HEK293 (cell line): Measurements from ENCODE around the gene SPRY4.
A peak's percentile ranks its signal among the peaks of the same experiment; 100 is the strongest.

Experiments used
- CTCF ChIA-PET: fragments of 350-600 bp; formaldehyde crosslinking; extraction: SDS; loops from one replicate; lab custom pipeline; 2021; ENCODE audit warnings: antibody characterized with exemption; lab: Yijun Ruan, JAX
- POLR2A ChIA-PET: fragments of 300-600 bp; formaldehyde crosslinking; extraction: SDS; loops from one replicate; lab custom pipeline; 2020; ENCODE audit warnings: antibody characterized with exemption, inconsistent platforms; lab: Yijun Ruan, JAX
- H3K27ac ChIP-seq: fragments of 200-500 bp; sonication (Bioruptor generic); 2 replicates; pipeline ENCODE4 v1.5.1; 2014; ENCODE audit warnings: low read depth, low read length, control low read depth, inconsistent platforms; ENCODE audit errors: extremely low read depth
- H3K36me3 ChIP-seq, 2 experiments: fragments of 200-500 bp in 1 of 2; sonication (Bioruptor generic) in 1 of 2; 1 replicate in 1 of 2; 2 replicates in 1 of 2; pipeline ENCODE4 v1.5.1; 2014 to 2017; ENCODE audit warnings: inconsistent platforms in 2 of 2, low read length in 2 of 2; ENCODE audit not compliant: control insufficient read depth in 2 of 2, insufficient read depth in 1 of 2
- H3K4me1 ChIP-seq: fragments of 200-500 bp; sonication (Bioruptor generic); 2 replicates; pipeline ENCODE4 v1.5.1; 2014; ENCODE audit warnings: mild to moderate bottlenecking, low read length, inconsistent platforms; ENCODE audit not compliant: control insufficient read depth, insufficient read depth
- H3K4me3 ChIP-seq: 2 replicates; pipeline ENCODE4 v1.5.1; 2011; ENCODE audit warnings: low read depth, mild to moderate bottlenecking, control low read depth, low read length, moderate library complexity
- H3K9me3 ChIP-seq: fragments of 200-500 bp; sonication (Bioruptor generic); 2 replicates; pipeline ENCODE4 v1.5.1; 2014; ENCODE audit warnings: low read depth, low read length, inconsistent platforms; ENCODE audit not compliant: control insufficient read depth, insufficient read depth
- BCL11B ChIP-seq: fragments of 450-650 bp; formaldehyde crosslinking; IDR thresholded peaks from 2 replicates; pipeline ENCODE4 v1.5.1; 2016; ENCODE audit warnings: low read depth, missing biosample characterization, missing genetic modification characterization
- HIC1 ChIP-seq: fragments of 450-650 bp; formaldehyde crosslinking; IDR thresholded peaks from 2 replicates; pipeline ENCODE4 v1.5.1; 2016; ENCODE audit warnings: missing biosample characterization, missing genetic modification characterization
- KLF16 ChIP-seq: fragments of 450-650 bp; formaldehyde crosslinking; IDR thresholded peaks from 2 replicates; pipeline ENCODE4 v1.5.1; 2017; ENCODE audit warnings: missing biosample characterization, missing genetic modification characterization
- KLF8 ChIP-seq: fragments of 450-650 bp; formaldehyde crosslinking; IDR thresholded peaks from 2 replicates; pipeline ENCODE4 v1.5.1; 2016; ENCODE audit warnings: missing biosample characterization, missing genetic modification characterization
- MZF1 ChIP-seq: fragments of 450-650 bp; formaldehyde crosslinking; IDR thresholded peaks from 2 replicates; pipeline ENCODE4 v1.5.1; 2017; ENCODE audit warnings: missing biosample characterization, missing genetic modification characterization, borderline replicate concordance
- PBX3 ChIP-seq: sonication (generic); formaldehyde crosslinking; IDR thresholded peaks from 2 replicates; pipeline ENCODE4 v1.8.1; 2022; ENCODE audit warnings: mild to moderate bottlenecking, moderate library complexity, missing genetic modification reagents
- PRDM4 ChIP-seq: fragments of 450-650 bp; formaldehyde crosslinking; IDR thresholded peaks from 2 replicates; pipeline ENCODE4 v1.5.1; 2017; ENCODE audit warnings: missing biosample characterization, missing genetic modification characterization
- TRIM28 ChIP-seq: IDR thresholded peaks from 2 replicates; pipeline ENCODE4 v1.6.1; 2011; ENCODE audit warnings: low read length, control low read depth, borderline replicate concordance
- ZBTB21 ChIP-seq: fragments of 450-650 bp; formaldehyde crosslinking; IDR thresholded peaks from 2 replicates; pipeline ENCODE4 v1.5.1; 2017; ENCODE audit warnings: missing biosample characterization, missing genetic modification characterization
- ZBTB48 ChIP-seq: fragments of 450-650 bp; formaldehyde crosslinking; IDR thresholded peaks from 2 replicates; pipeline ENCODE4 v1.5.1; 2016; ENCODE audit warnings: missing biosample characterization, missing genetic modification characterization
- ZBTB8A ChIP-seq: fragments of 450-650 bp; formaldehyde crosslinking; IDR thresholded peaks from 2 replicates; pipeline ENCODE4 v1.5.1; 2016; ENCODE audit warnings: missing biosample characterization, missing genetic modification characterization
- ZFHX2 ChIP-seq: fragments of 450-650 bp; formaldehyde crosslinking; conservative IDR thresholded peaks from 2 replicates; pipeline ENCODE4 v1.5.1; 2016; ENCODE audit warnings: missing biosample characterization, missing genetic modification characterization
- ZNF10 ChIP-seq: fragments of 450-650 bp; formaldehyde crosslinking; IDR thresholded peaks from 2 replicates; pipeline ENCODE4 v1.5.1; 2017; ENCODE audit warnings: missing biosample characterization, missing genetic modification characterization
- ZNF146 ChIP-seq: fragments of 450-650 bp; formaldehyde crosslinking; IDR thresholded peaks from 2 replicates; pipeline ENCODE4 v1.5.1; 2016; ENCODE audit warnings: missing biosample characterization, missing genetic modification characterization
- ZNF157 ChIP-seq: fragments of 450-650 bp; formaldehyde crosslinking; IDR thresholded peaks from 2 replicates; pipeline ENCODE4 v1.5.1; 2016; ENCODE audit warnings: missing biosample characterization, missing genetic modification characterization
- ZNF223 ChIP-seq: fragments of 450-650 bp; formaldehyde crosslinking; IDR thresholded peaks from 2 replicates; pipeline ENCODE4 v1.5.1; 2016; ENCODE audit warnings: missing biosample characterization, missing genetic modification characterization
- ZNF449 ChIP-seq: fragments of 450-650 bp; formaldehyde crosslinking; IDR thresholded peaks from 2 replicates; pipeline ENCODE4 v1.5.1; 2017; ENCODE audit warnings: missing biosample characterization, mild to moderate bottlenecking, missing genetic modification characterization, moderate library complexity
- ZNF561 ChIP-seq: fragments of 450-650 bp; IDR thresholded peaks from 2 replicates; pipeline ENCODE4 v1.5.1; 2018; ENCODE audit warnings: missing biosample characterization, missing genetic modification characterization, borderline replicate concordance
- ZNF621 ChIP-seq: fragments of 450-650 bp; formaldehyde crosslinking; IDR thresholded peaks from 2 replicates; pipeline ENCODE4 v1.5.1; 2017; ENCODE audit warnings: missing biosample characterization, missing genetic modification characterization
- ZNF777 ChIP-seq: fragments of 450-650 bp; formaldehyde crosslinking; IDR thresholded peaks from 2 replicates; pipeline ENCODE4 v1.5.1; 2017; ENCODE audit warnings: missing biosample characterization, missing genetic modification characterization, borderline replicate concordance
- ZNF837 ChIP-seq: fragments of 450-650 bp; formaldehyde crosslinking; IDR thresholded peaks from 2 replicates; pipeline ENCODE4 v1.5.1; 2016; ENCODE audit warnings: missing biosample characterization, missing genetic modification characterization
- ZSCAN30 ChIP-seq: fragments of 450-650 bp; IDR thresholded peaks from 2 replicates; pipeline ENCODE4 v1.5.1; 2018; ENCODE audit warnings: missing biosample characterization, mild to moderate bottlenecking, missing genetic modification characterization, moderate library complexity
- ZXDB ChIP-seq: fragments of 450-650 bp; formaldehyde crosslinking; IDR thresholded peaks from 2 replicates; pipeline ENCODE4 v1.5.1; 2016; ENCODE audit warnings: missing biosample characterization, missing genetic modification characterization
- TF ChIP-seq, protein P1 (sequence below): fragments of 450-650 bp; formaldehyde crosslinking; IDR thresholded peaks from 2 replicates; pipeline ENCODE4 v1.5.1; 2016; ENCODE audit warnings: missing biosample characterization, missing genetic modification characterization
- TF ChIP-seq, protein P2 (sequence below): fragments of 450-650 bp; formaldehyde crosslinking; IDR thresholded peaks from 2 replicates; pipeline ENCODE4 v1.5.1; 2016; ENCODE audit warnings: missing biosample characterization, missing genetic modification characterization

SPRY4 gene

DNA sequence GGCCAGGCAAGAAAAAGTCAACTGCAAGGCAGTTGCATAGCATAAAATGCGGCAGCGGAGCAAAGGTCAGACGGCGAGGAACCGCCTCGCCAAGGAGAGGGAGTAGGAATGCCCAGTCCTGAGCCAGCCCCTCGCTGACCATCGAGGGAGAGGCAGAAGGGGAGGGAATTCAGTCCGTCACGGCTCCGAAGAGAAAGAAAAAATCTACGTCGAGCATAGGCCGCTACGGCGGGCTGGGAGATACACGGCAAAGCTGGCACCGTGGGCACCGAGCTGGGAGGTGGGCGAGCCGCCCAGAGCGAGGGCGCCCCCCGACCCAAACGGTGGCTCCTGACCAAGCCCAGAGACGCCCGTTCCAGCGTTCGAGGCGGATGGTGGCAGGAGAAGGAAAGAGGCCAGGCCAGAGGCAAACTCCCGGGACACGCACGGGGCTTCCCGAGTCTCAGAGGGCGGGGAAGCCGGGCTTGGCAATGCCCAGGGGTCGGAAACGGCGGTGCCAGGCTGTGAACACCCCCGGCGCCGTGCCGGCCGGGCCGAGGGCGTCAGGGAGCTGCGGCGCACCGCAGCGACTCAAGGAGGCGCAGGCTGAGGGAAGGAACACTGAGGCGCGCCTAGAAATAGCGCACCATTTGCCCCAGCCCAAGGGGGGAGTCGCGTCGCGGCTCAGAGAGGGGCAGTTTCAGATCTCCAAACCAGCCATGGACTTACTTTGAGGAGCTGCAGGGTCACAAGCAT lies 518 bp downstream of the SPRY4 start:
- Histone ChIP-seq H3K9me3 (no peaks in the 10 kb centered on the region), H3K36me3 (no peaks in the 10 kb centered on the region), H3K4me3 (peak overlapping the region; percentile 58), H3K27ac (peak overlapping the region; percentile 72), H3K4me1 (peaks cover 38% of the 10 kb centered on the region)
- ChIA-PET POLR2A (interaction anchor here (0.6 to 3.0 kb wide), 11 partner anchors 8 to 175 kb away, joined by 3 to 12 read pairs (median 4); no protein-coding TSS in a partner anchor), CTCF (interaction anchor here (0.6 to 1.5 kb wide), 12 partner anchors 13 to 551 kb away, joined by 3 to 7 read pairs (median 4); no protein-coding TSS in a partner anchor)
- TF ChIP-seq PRDM4 = 0 out of 2 replicates have a peak, but pooled peaks have one; percentile 34
- TF ChIP-seq ZNF10 (tag by site-specific recombination) = no peak
- TF ChIP-seq TRIM28 = no peak
- no peak for TF ChIP-seq ZNF157 (tag by site-specific recombination)
- TF ChIP-seq ZNF621 (tag by site-specific recombination) = no peak
- TF ChIP-seq HIC1 (tag by site-specific recombination) = peak; percentile 86
- TF ChIP-seq ZNF777 (tag by site-specific recombination) = peak; percentile 10; the same call in 1 of the 2 replicates
- TF ChIP-seq KLF8 (tag by site-specific recombination) = peak; percentile 18; the same call in 1 of the 2 replicates
- peak; percentile 75 for TF ChIP-seq ZBTB48 (tag by site-specific recombination)
- TF ChIP-seq ZFHX2 (tag by site-specific recombination) = peak; percentile 20; the same call in 1 of the 2 replicates
- 0 out of 2 replicates have a peak, but pooled peaks have one; percentile 58 for TF ChIP-seq ZSCAN30
- TF ChIP-seq ZBTB21 (tag by site-specific recombination) = no peak; the same call in 1 of the 2 replicates
- peak; percentile 72; the same call in 1 of the 2 replicates for TF ChIP-seq ZNF561
- TF ChIP-seq BCL11B = no peak
- TF ChIP-seq, protein P1, sequence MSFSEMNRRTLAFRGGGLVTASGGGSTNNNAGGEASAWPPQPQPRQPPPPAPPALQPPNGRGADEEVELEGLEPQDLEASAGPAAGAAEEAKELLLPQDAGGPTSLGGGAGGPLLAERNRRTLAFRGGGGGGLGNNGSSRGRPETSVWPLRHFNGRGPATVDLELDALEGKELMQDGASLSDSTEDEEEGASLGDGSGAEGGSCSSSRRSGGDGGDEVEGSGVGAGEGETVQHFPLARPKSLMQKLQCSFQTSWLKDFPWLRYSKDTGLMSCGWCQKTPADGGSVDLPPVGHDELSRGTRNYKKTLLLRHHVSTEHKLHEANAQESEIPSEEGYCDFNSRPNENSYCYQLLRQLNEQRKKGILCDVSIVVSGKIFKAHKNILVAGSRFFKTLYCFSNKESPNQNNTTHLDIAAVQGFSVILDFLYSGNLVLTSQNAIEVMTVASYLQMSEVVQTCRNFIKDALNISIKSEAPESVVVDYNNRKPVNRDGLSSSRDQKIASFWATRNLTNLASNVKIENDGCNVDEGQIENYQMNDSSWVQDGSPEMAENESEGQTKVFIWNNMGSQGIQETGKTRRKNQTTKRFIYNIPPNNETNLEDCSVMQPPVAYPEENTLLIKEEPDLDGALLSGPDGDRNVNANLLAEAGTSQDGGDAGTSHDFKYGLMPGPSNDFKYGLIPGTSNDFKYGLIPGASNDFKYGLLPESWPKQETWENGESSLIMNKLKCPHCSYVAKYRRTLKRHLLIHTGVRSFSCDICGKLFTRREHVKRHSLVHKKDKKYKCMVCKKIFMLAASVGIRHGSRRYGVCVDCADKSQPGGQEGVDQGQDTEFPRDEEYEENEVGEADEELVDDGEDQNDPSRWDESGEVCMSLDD = peak; percentile 62; the same call in 1 of the 2 replicates
- TF ChIP-seq, protein P2, sequence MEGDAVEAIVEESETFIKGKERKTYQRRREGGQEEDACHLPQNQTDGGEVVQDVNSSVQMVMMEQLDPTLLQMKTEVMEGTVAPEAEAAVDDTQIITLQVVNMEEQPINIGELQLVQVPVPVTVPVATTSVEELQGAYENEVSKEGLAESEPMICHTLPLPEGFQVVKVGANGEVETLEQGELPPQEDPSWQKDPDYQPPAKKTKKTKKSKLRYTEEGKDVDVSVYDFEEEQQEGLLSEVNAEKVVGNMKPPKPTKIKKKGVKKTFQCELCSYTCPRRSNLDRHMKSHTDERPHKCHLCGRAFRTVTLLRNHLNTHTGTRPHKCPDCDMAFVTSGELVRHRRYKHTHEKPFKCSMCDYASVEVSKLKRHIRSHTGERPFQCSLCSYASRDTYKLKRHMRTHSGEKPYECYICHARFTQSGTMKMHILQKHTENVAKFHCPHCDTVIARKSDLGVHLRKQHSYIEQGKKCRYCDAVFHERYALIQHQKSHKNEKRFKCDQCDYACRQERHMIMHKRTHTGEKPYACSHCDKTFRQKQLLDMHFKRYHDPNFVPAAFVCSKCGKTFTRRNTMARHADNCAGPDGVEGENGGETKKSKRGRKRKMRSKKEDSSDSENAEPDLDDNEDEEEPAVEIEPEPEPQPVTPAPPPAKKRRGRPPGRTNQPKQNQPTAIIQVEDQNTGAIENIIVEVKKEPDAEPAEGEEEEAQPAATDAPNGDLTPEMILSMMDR (tag by site-specific recombination) = peak; percentile 95
- no peak for TF ChIP-seq ZNF146 (tag by site-specific recombination)
- TF ChIP-seq ZNF223 (tag by site-specific recombination) = peak; percentile 99
- TF ChIP-seq PBX3 = peak; percentile 49; the same call in 1 of the 2 replicates
- TF ChIP-seq MZF1 (tag by site-specific recombination) = peak; percentile 59; the same call in 1 of the 2 replicates
- TF ChIP-seq ZNF837 = 0 out of 2 replicates have a peak, but pooled peaks have one; percentile 6
- TF ChIP-seq ZBTB8A (tag by site-specific recombination) = 0 out of 2 replicates have a peak, but pooled peaks have one; percentile 14
- no peak for TF ChIP-seq KLF16 (tag by site-specific recombination)
- TF ChIP-seq ZXDB = peak; percentile 100
- peak; percentile 33; the same call in 1 of the 2 replicates for TF ChIP-seq ZNF449 (tag by site-specific recombination)
